Vagina (tissue), 2 donors: Measurements from ENCODE around the gene PSMD3.

ENCODE experiments used
- CTCF ChIP-seq, 3 experiments: fragments of 450-650 bp in 2 of 3; fragments of 200-600 bp in 1 of 3; sonication (generic) in 1 of 3; IDR thresholded peaks; one replicate each; pipeline ENCODE4 v1.5.1; 2017 to 2019; ENCODE audit warnings: antibody characterized with exemption in 3 of 3, mild to moderate bottlenecking in 2 of 3, moderate library complexity in 2 of 3
- POLR2A ChIP-seq, 2 donors: fragments of 450-650 bp; IDR thresholded peaks; one replicate each; pipeline ENCODE4 v1.6.1; 2017; ENCODE audit warnings: antibody characterized with exemption in 2 of 2, mild to moderate bottlenecking in 2 of 2, moderate library complexity in 2 of 2
- POLR2AphosphoS5 ChIP-seq, 2 donors: sonication (generic); formaldehyde crosslinking; IDR thresholded peaks; one replicate each; pipeline ENCODE4 v1.9.0; 2017; ENCODE audit warnings: antibody characterized with exemption in 2 of 2, mild to moderate bottlenecking in 2 of 2, low read depth in 1 of 2; ENCODE audit not compliant: insufficient read depth in 1 of 2

GRCh38 chr17:40004072-40004471 lies 23.5 kb downstream of the PSMD3 start:
- TF ChIP-seq CTCF (IDR thresholded peaks at IDR 0.05), result no peak
- no peak for TF ChIP-seq POLR2A (IDR thresholded peaks at IDR 0.05)
- TF ChIP-seq POLR2AphosphoS5 (IDR thresholded peaks at IDR 0.05; ENCODE audit: insufficient read depth in 1 of 2, low read depth in 1 of 2), result no peak
